DOHH2 (cell line): ENCODE data around the gene CYB561A3.

Experiments
- EZH2phosphoT487 ChIP-seq: fragments of 200-600 bp; sonication (generic); IDR thresholded peaks from 2 replicates; pipeline ENCODE4 v1.6.1; 2017; ENCODE audit warnings: borderline replicate concordance, mild to moderate bottlenecking, antibody characterized with exemption, low read length, moderate library complexity, mixed read lengths
- TF ChIP-seq, protein P1 (sequence below): fragments of 200-600 bp; sonication (generic); IDR thresholded peaks from one replicate; pipeline ENCODE4 v1.5.1; 2014; ENCODE audit warnings: antibody characterized with exemption, mild to moderate bottlenecking, low read depth, low read length; ENCODE audit not compliant: poor library complexity, severe bottlenecking

DNA sequence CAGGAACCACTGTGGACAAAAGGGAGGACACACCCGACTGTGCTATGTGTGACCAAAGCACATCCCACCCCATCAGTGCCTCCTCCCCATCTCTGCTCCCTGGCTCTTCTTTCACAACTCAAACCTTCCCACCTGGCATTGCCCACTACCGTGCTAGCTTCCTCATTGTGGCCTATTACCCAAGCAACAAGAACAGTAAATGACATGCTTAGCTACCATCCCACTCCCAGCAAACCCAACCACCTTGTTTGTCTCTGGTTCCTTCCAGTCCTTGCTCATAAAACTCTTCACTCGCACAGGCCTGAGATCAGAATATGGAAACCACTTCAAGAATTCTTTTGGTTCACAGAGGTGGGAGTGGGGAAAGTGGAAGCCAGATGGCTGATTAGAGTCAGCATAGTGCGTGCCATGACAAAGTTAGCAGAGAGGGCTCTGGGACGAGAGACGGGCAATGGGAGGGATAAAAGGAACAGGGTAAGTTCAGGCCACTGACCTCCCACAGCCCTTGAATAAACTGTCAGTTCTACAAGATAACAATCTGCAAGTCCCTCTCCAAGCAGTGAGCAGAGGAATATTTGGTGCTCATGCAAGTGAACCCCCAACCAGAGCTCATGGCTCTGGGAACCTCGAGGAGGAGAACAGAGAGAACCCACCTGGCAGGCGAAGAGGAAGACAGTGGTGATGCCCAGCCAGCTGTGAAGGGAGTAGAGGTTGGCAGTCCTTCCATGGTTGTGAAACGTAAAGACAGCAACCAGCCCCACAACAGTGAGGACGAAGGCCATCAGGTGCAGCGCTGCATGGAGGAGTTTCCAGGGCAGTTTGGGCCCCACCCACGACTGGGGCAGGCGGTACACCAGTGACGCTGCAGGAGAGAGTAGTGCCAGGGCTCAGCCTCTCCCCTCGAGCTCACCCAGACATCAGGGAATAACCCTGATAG, 8.3 kb downstream of the CYB561A3 start:
- TF ChIP-seq, protein P1, sequence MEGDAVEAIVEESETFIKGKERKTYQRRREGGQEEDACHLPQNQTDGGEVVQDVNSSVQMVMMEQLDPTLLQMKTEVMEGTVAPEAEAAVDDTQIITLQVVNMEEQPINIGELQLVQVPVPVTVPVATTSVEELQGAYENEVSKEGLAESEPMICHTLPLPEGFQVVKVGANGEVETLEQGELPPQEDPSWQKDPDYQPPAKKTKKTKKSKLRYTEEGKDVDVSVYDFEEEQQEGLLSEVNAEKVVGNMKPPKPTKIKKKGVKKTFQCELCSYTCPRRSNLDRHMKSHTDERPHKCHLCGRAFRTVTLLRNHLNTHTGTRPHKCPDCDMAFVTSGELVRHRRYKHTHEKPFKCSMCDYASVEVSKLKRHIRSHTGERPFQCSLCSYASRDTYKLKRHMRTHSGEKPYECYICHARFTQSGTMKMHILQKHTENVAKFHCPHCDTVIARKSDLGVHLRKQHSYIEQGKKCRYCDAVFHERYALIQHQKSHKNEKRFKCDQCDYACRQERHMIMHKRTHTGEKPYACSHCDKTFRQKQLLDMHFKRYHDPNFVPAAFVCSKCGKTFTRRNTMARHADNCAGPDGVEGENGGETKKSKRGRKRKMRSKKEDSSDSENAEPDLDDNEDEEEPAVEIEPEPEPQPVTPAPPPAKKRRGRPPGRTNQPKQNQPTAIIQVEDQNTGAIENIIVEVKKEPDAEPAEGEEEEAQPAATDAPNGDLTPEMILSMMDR, result no peak
- TF ChIP-seq EZH2phosphoT487, result no peak
